Suprapubic skin (tissue), 4 donors: Measurements from ENCODE around the gene ADAM8.
"Not testable (repeated sequence)": the region's sequence is repeated elsewhere in the genome, so short reads cannot be mapped to it uniquely, and the experiment has no call there.

ENCODE experiments used
- CTCF ChIP-seq, 2 donors: fragments of 200-600 bp in 1 of 2; fragments of 450-650 bp in 1 of 2; sonication (generic) in 1 of 2; IDR thresholded peaks; one replicate each; pipeline ENCODE4 v1.5.1; 2016 to 2019; ENCODE audit warnings: antibody characterized with exemption in 2 of 2, mild to moderate bottlenecking in 1 of 2, moderate library complexity in 1 of 2
- POLR2A ChIP-seq, 2 donors: fragments of 450-650 bp; IDR thresholded peaks; one replicate each; pipeline ENCODE4 v1.6.1; 2017; ENCODE audit warnings: antibody characterized with exemption in 2 of 2, mild to moderate bottlenecking in 2 of 2, moderate library complexity in 2 of 2
- POLR2AphosphoS5 ChIP-seq, 3 donors: sonication (generic); formaldehyde crosslinking; IDR thresholded peaks; one replicate each; pipeline ENCODE4 v1.6.1; 2017; ENCODE audit warnings: antibody characterized with exemption in 3 of 3

- TF ChIP-seq CTCF, POLR2A, POLR2AphosphoS5 (IDR thresholded peaks at IDR 0.05): not testable (repeated sequence)
These were observed 54.9 kb downstream of the ADAM8 start for GRCh38 chr10:133221756-133222155.
